Measurements from ENCODE around the gene PELI2. TPM values are rescaled to one million over a fixed set of nuclear protein-coding genes. Genes with fewer than 3 reads are reported as not detected.

PELI2 gene
- total RNA-seq, 1 donor from 2014 or later: 2.3 TPM

DNA sequence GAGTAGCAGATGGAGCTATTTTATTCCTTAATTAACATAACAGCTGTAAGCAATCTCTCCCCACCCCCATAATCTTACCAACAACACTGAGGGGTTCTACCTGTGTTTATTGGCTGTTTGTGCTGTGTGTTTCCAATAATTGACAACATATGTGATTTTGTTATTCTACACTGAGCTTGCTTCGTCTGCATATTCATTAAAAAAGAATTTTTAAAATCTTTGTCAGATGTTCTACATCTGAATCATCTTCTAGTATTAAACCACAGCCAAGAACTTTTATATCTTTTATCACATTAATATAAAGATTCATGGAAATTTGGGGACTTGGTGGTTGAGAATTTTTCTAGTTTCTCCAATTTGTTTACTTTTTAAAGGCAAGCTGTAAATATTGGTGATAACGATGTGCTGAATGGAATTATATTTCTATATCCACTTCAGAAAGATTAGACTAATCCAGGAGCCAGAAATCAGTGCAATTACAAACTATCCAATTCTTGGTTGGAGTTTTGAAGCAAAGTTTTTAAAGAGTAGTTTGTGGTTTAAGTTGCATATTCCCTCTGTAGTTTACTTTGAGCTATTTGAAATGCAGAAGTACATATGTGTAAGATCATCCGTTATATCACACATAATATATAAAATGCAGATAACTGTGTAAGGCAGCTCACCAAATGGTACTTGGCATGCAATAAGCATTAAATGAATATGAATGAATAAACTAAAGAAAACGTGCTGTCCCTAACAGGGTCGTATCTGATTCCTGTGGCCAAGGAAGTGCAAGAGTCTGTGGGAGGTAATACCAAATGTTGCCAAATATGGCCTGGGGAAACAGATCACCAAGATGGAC lies 206.9 kb downstream of the PELI2 start:
- peaks cover 4% of the 10 kb centered on the region for H3K27me3 Mint-ChIP-seq (ENCODE audit: low read depth)
- no peak overlapping the region for H3K4me3 Mint-ChIP-seq (ENCODE audit: low read depth)
- intact Hi-C loops (cut with micrococcal nuclease): no loop called here
- no peaks in the 10 kb centered on the region for H3K9me3 Mint-ChIP-seq
- DNase-seq (ENCODE audit: low spot score): no peak
- H3K27ac Mint-ChIP-seq: no peak overlapping the region
- peaks cover 12% of the 10 kb centered on the region for H3K4me1 Mint-ChIP-seq (ENCODE audit: low read depth)
- no peaks in the 10 kb centered on the region for H3K36me3 Mint-ChIP-seq (ENCODE audit: low read depth)

DNA sequence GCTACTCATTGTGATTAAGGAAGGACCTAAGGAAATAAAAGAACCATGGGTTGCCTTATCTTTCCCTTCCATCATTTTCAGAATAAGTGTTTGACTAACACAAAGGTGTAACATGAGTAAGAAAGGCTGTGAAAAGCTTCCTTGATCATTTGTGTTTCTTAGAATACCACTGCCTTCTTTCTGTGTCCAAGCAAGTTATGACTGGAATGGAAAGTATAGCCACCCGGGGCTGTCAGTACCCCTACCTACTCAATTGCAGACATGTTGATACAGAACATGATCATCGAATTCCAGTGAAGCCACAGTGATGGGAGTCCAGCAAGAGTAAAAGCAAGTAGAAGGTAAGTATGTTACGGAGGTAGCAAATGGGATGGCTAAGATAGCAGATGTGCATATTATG lies 209.8 kb downstream of the PELI2 start:
- H3K4me3 Mint-ChIP-seq (ENCODE audit: low read depth): no peak overlapping the region
- intact Hi-C loops (cut with micrococcal nuclease): no loop called here
- H3K9me3 Mint-ChIP-seq: no peaks in the 10 kb centered on the region
- H3K4me1 Mint-ChIP-seq (ENCODE audit: low read depth): peaks cover 21% of the 10 kb centered on the region
- H3K27ac Mint-ChIP-seq: no peak overlapping the region
- H3K27me3 Mint-ChIP-seq (ENCODE audit: low read depth): peaks cover 4% of the 10 kb centered on the region
- no peaks in the 10 kb centered on the region for H3K36me3 Mint-ChIP-seq (ENCODE audit: low read depth)
- no peak for DNase-seq (ENCODE audit: low spot score)

DNA sequence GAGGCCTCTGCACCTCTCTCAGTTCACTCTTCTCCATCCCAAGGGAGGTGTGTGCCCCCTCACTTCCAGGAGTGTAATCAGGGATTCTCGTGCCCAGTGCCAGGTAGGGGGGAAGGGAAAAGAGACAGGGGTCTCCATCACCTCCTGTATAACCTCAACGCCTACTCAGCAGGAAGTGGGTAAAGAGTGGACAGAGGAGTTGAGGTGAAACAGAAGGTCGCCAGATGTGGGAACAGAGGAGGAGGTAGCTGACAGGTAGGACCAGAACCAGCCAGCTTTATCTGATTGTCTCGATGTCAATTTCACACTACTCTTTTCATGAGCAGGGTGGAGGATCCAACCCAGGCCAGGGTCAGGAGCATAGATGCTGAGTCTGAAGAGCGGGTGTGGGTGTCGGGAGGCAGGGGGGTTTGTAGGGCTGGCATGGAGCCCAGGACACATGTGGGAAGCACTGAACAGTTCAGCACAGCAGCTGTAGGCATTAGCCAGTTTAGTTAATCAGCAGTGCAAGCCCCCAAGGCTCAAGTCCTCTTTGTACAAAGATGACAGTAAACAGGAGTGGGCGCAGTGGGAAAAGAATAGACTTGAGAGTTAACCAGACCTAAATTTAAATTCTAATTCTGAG lies 213.5 kb downstream of the PELI2 start:
- Mint-ChIP-seq H3K4me3 (ENCODE audit: low read depth) (no peak overlapping the region), H3K36me3 (ENCODE audit: low read depth) (no peaks in the 10 kb centered on the region), H3K27ac (no peak overlapping the region), H3K27me3 (ENCODE audit: low read depth) (no peaks in the 10 kb centered on the region), H3K9me3 (no peaks in the 10 kb centered on the region), H3K4me1 (ENCODE audit: low read depth) (peaks cover 33% of the 10 kb centered on the region)
- DNase-seq (ENCODE audit: low spot score): no peak
- intact Hi-C loops (cut with micrococcal nuclease): loop anchor here (10.0 kb wide), 1 partner anchor 897 kb away; no protein-coding TSS in a partner anchor

DNA sequence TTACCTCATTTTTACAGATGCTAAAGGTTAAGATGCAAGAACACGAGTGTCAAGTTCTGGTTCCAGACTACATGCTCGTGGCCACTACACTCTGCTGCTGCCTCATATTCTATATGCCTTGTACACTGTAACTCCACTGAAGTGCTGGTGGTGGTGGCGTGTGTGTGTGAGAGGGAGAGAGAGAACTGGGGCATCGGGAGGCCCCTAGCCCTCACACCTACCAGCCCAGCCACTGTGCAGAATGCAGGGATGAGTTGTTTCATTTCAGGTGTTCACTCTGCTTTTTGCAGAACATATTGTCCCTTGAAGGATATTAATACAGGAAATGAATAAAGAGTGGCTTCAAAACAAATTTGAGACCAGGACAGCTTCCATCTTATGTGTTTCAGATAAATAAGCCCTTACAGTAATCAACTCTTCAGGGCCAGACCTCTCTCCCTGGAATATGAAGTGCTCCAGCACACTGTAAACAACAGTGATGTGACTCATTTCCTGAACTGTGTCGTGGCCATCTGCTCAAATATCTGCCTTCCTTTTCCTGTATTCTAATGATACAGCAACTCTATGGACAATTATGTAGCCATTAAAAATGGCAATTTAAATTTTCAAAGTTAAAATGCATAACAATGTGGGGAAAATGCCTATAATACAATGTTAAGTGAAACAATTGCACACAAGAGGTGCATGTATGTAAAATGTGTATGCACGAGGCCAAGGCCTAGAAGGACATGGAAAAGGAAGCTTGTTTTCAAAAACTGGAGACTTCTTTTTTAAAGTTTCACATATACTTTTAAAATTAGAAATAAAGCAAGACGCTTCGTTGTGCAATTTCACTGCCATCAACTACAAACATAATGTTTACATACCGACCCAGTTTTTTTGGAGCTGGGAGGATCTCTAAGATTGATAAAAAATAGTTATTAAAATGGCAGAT lies 215.4 kb downstream of the PELI2 start:
- H3K27ac Mint-ChIP-seq: no peak overlapping the region

DNA sequence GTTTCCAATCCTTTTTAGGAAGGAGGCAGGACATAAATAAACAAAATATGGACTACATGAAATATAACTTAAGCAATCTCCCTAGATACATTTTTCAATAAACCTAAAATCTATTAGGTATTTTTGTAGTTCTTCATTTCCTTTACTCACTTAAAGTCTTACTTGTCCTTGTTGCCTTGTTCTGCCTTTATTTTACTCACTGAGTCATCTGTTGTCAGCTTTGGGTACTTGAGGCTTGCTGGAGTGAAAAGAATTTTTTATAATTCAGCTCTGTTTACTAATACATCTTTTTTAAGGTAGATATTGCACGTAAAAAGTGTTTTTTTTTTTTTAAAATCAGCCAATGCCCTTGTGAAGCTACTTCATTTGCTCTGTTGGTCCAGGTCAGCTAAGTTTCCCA lies 216.2 kb downstream of the PELI2 start:
- Mint-ChIP-seq H3K9me3 (no peaks in the 10 kb centered on the region), H3K27me3 (ENCODE audit: low read depth) (no peaks in the 10 kb centered on the region), H3K4me3 (ENCODE audit: low read depth) (no peak overlapping the region), H3K36me3 (ENCODE audit: low read depth) (no peaks in the 10 kb centered on the region), H3K4me1 (ENCODE audit: low read depth) (peaks cover 21% of the 10 kb centered on the region), H3K27ac (no peak overlapping the region)
- DNase-seq (ENCODE audit: low spot score): no peak
- intact Hi-C loops (cut with micrococcal nuclease): loop anchor here (10.0 kb wide), 1 partner anchor 900 kb away; no protein-coding TSS in a partner anchor

More for the DNA sequence above, 215.4 kb downstream of the PELI2 start:
- no peak for DNase-seq (ENCODE audit: low spot score)
- Mint-ChIP-seq H3K9me3 (no peaks in the 10 kb centered on the region), H3K4me3 (ENCODE audit: low read depth) (no peak overlapping the region), H3K4me1 (ENCODE audit: low read depth) (peaks cover 25% of the 10 kb centered on the region), H3K27me3 (ENCODE audit: low read depth) (no peaks in the 10 kb centered on the region), H3K36me3 (ENCODE audit: low read depth) (no peaks in the 10 kb centered on the region)
- intact Hi-C loops (cut with micrococcal nuclease): loop anchor here (10.0 kb wide), 1 partner anchor 899 kb away; no protein-coding TSS in a partner anchor

DNA sequence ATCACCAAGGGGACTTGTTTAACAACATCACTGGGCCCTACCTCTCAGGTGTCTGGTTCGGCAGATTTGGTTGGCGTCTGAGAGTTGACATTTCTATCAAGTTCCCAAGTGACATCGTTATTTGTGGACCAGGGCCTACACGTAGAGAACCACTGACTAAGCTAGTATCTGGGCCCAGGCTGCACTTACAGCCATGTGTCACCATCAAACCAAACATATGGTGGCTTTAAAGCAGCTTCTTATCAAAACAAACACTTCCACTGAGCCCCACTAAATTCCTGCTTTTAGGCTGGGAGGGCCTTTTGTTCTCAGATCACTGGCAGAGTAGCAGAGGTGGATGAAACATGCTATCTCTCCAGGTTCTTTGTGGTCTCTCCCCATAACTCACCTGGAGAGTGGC lies 220.5 kb downstream of the PELI2 start:
- Mint-ChIP-seq H3K27me3 (ENCODE audit: low read depth) (no peaks in the 10 kb centered on the region), H3K4me1 (ENCODE audit: low read depth) (peaks cover 14% of the 10 kb centered on the region), H3K36me3 (ENCODE audit: low read depth) (no peaks in the 10 kb centered on the region), H3K4me3 (ENCODE audit: low read depth) (no peak overlapping the region), H3K9me3 (no peaks in the 10 kb centered on the region), H3K27ac (no peak overlapping the region)
- DNase-seq (ENCODE audit: low spot score): no peak
- intact Hi-C loops (cut with micrococcal nuclease): loop anchor here (10.0 kb wide), 1 partner anchor 904 kb away; no protein-coding TSS in a partner anchor

DNA sequence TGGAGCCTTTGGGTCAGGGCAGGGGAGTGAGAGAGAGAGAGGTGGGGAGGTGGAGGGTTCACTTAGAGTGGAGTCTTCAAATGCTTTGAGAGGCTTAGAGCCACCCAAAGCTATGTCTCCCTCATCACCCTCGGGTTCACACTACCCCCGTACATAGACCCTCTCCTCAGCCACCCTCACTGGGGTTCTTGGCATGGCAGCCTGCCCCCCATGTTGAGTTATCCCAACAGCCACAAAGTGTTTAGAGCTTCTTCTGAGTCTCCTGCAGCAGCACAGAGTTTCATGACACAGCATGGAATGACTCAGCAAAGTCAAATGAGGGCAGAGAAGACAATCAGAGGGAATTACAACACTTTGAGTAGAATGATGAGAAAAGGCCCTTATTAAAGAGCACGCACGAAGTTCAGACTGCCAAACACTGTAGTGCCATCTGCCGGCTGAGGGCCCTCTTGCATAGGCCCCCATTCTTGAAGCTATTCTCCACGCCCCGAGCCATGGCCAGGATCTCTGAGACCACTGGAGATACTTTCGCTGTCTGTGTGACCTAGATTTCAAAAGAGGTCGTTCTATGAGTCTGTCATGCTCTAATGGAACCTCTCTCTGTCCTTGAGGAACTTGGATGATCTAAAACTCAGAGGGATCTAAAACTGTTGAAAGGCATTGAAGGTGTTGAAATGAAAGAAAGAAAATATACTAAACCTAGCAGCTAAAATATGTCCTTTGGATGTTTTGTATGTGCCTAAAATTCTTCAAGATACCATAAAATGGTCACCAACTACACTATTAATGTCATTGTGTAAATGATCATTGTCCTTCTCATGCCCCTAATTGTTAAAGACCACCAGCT lies 221.9 kb downstream of the PELI2 start:
- H3K4me3 Mint-ChIP-seq (ENCODE audit: low read depth): no peak overlapping the region
- intact Hi-C loops (cut with micrococcal nuclease): loop anchor here (2.0 to 10.0 kb wide), 3 partner anchors 473 to 905 kb away; no protein-coding TSS in a partner anchor
- no peaks in the 10 kb centered on the region for H3K27me3 Mint-ChIP-seq (ENCODE audit: low read depth)
- H3K36me3 Mint-ChIP-seq (ENCODE audit: low read depth): no peaks in the 10 kb centered on the region
- DNase-seq (ENCODE audit: low spot score): peak; percentile 36
- H3K9me3 Mint-ChIP-seq: no peaks in the 10 kb centered on the region
- H3K4me1 Mint-ChIP-seq (ENCODE audit: low read depth): peaks cover 8% of the 10 kb centered on the region
- H3K27ac Mint-ChIP-seq: no peak overlapping the region

DNA sequence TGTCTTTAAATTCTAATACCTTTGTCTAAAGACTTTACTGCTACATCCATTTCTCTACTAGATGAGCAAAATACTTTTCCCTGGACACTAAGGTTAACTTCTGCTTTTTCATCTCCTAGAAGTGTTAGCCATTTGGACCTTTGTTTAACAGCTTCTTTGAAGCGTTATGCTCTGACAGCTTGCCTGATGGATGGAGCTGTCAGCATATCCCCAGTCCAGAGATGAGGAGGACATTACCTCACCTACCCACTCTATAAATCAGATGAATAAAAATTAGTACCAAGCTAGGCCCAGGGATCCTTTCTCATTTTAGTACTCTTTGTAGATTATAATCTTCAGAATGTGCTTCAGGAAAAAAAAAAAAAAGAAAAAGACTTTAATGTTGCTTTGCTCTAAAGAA lies 222.7 kb downstream of the PELI2 start:
- Mint-ChIP-seq H3K4me3 (ENCODE audit: low read depth) (no peak overlapping the region), H3K4me1 (ENCODE audit: low read depth) (peaks cover 8% of the 10 kb centered on the region), H3K27me3 (ENCODE audit: low read depth) (no peaks in the 10 kb centered on the region), H3K36me3 (ENCODE audit: low read depth) (no peaks in the 10 kb centered on the region), H3K27ac (no peak overlapping the region), H3K9me3 (no peaks in the 10 kb centered on the region)
- intact Hi-C loops (cut with micrococcal nuclease): loop anchor here (2.0 to 5.0 kb wide), 2 partner anchors 474 to 634 kb away; no protein-coding TSS in a partner anchor
- no peak for DNase-seq (ENCODE audit: low spot score)

DNA sequence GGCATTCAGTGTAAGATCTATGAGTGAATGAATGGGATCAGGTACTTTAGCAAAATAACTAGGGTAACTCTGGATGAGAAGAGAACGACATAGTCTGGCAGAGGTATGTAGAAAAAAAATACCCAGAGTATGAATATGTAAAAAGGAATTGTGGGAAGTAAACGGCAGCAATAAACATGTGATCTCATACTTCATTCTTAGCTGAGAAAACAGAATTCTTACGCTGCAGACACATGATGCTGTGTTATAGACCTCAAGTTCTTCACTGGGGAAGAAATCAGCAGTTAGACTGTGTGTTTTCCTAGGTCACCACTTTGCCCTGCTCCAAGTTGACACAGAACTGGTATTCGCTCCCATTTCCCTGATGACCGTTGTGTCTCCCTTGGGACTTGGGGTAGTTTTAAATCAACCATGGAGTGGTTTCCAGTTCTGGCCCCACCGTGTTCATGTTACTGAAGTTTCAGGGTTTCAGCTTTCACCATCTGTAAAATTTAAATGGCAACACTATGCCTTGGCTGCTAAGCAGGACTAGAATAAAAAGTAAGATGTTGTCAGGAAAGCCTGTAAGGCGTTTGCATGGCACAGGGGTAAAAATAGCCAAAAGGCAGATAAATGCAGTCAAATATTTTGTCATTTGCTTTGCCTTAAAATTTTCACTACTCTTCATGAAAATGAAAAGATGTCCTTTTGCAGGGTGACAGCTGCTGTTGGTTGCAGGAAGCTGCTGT lies 223.7 kb downstream of the PELI2 start:
- no peaks in the 10 kb centered on the region for H3K9me3 Mint-ChIP-seq
- no peaks in the 10 kb centered on the region for H3K36me3 Mint-ChIP-seq (ENCODE audit: low read depth)
- intact Hi-C loops (cut with micrococcal nuclease): loop anchor here (2.0 to 5.0 kb wide), 2 partner anchors 475 to 635 kb away; no protein-coding TSS in a partner anchor
- H3K27me3 Mint-ChIP-seq (ENCODE audit: low read depth): no peaks in the 10 kb centered on the region
- H3K27ac Mint-ChIP-seq: no peak overlapping the region
- DNase-seq (ENCODE audit: low spot score): no peak
- no peak overlapping the region for H3K4me3 Mint-ChIP-seq (ENCODE audit: low read depth)
- H3K4me1 Mint-ChIP-seq (ENCODE audit: low read depth): peaks cover 8% of the 10 kb centered on the region

DNA sequence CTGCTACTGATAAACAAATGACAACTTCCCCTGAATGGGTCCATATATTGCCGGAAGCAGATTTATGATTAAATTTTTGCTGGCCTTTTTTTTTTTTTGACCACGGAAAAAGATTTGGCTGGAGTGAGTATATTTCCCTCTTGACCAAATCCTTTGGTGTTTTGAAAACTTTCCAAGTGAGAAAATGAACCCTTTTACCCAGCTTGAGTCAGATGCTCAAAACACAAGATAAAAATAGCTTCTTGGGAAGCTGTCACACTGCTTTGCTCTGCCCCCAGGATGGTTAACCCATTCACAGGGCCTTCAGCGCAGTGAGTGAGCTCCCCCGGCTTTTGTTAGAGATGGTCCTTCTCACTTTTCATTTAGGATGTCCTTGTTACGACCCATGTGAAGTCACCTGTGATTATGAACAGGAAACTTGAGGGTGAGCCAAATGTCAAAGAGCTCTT lies 224.3 kb downstream of the PELI2 start:
- Mint-ChIP-seq H3K9me3 (no peaks in the 10 kb centered on the region), H3K36me3 (ENCODE audit: low read depth) (no peaks in the 10 kb centered on the region), H3K27me3 (ENCODE audit: low read depth) (no peaks in the 10 kb centered on the region), H3K4me3 (ENCODE audit: low read depth) (no peak overlapping the region), H3K4me1 (ENCODE audit: low read depth) (peaks cover 8% of the 10 kb centered on the region), H3K27ac (no peak overlapping the region)
- intact Hi-C loops (cut with micrococcal nuclease): loop anchor here (5.0 kb wide), 1 partner anchor 635 kb away; no protein-coding TSS in a partner anchor
- no peak for DNase-seq (ENCODE audit: low spot score)

DNA sequence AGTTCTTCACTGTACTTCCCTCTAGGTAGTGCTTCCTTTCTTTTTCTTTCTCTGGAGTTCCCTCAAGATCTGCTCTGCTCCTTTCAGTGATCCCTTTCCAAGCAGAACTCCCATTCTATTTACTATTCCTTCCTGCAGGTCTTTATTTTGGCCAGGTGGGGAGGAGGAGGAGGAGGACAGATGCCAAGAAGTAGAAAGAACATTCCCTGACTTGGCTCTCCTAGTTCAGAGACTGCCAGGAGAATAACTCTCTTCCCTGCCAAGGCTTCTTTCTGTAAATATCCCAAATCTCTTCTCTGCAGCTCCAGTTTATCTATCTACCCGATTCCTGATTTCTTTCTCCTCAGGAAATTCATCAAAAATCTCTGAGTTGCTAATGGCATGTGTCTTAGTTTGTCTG lies 231.7 kb downstream of the PELI2 start:
- intact Hi-C loops (cut with micrococcal nuclease): no loop called here
- no peak for DNase-seq (ENCODE audit: low spot score)
- Mint-ChIP-seq H3K4me1 (ENCODE audit: low read depth) (no peaks in the 10 kb centered on the region), H3K36me3 (ENCODE audit: low read depth) (no peaks in the 10 kb centered on the region), H3K27me3 (ENCODE audit: low read depth) (peaks cover 7% of the 10 kb centered on the region), H3K4me3 (ENCODE audit: low read depth) (no peak overlapping the region), H3K9me3 (no peaks in the 10 kb centered on the region), H3K27ac (no peak overlapping the region)
